IMR-90 (cell line): Measurements from ENCODE around the gene GLIS1.

ENCODE experiments used
- BHLHE40 ChIP-seq: fragments of 150-350 bp; IDR thresholded peaks from 2 replicates; pipeline ENCODE4 v1.6.1; 2016; ENCODE audit warnings: mild to moderate bottlenecking, low read depth, low read length
- CTCF ChIP-seq: conservative IDR thresholded peaks from 2 replicates; pipeline ENCODE4 v1.5.1; 2012; ENCODE audit warnings: mild to moderate bottlenecking, low read depth, low read length, improper control_type of control experiment
- POLR2A ChIP-seq: IDR thresholded peaks from 2 replicates; pipeline ENCODE4 v1.6.1; 2012; ENCODE audit warnings: mild to moderate bottlenecking, low read depth, low read length
- RAD21 ChIP-seq: IDR thresholded peaks from 2 replicates; pipeline ENCODE4 v1.6.1; 2012; ENCODE audit warnings: low read length, improper control_type of control experiment
- SMC3 ChIP-seq: fragments of 150-350 bp; IDR thresholded peaks from 2 replicates; pipeline ENCODE4 v1.6.1; 2016; ENCODE audit warnings: low read depth, mild to moderate bottlenecking, antibody characterized with exemption, low read length, moderate library complexity

DNA sequence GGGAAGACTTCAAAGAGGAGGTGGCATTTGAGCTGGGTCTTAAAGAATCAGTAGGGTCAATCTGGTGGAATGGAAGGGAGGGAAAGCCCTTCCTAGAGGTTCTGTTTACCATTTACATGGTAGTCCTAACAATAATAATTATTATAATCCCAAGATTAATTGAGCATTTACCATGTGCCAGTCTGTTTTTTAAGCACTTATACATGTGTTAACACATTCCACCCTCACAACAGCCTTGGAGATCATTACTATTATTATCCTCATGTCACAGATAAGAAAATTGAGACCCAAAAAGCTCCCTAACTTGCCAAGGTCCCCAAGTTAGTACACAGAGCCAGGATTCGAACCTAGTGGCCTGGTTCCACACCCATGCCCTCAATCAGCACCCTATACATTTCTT is 10.8 kb downstream of the GLIS1 start:
- TF ChIP-seq BHLHE40: no peak
- TF ChIP-seq CTCF: no peak
- TF ChIP-seq RAD21: no peak
- no peak for TF ChIP-seq SMC3
- no peak for TF ChIP-seq POLR2A
